Common myeloid progenitor, CD34-positive (primary cell): ENCODE results near the gene BRD2.

Experiments used
- CTCF ChIA-PET: fragments of 350-600 bp; sonication (Branson Sonifier 250); formaldehyde crosslinking; loops from one replicate; lab custom pipeline; 2021; ENCODE audit warnings: antibody characterized with exemption; lab: Charles Lee
- POLR2A ChIA-PET: fragments of 350-600 bp; sonication (Branson Sonifier 250); formaldehyde crosslinking; loops from one replicate; lab custom pipeline; 2021; ENCODE audit warnings: antibody characterized with exemption; lab: Charles Lee
- DNase-seq, 3 donors: peaks; one replicate each; pipeline versions ENCODE4 v3.0.0 to v3.0.0-alpha.2; 2013
- H3K27ac ChIP-seq, 2 experiments: 1 replicate in 1 of 2; 2 replicates in 1 of 2; pipeline ENCODE4 v1.7.0; 2013; ENCODE audit warnings: inconsistent platforms in 2 of 2, low read length in 2 of 2, mild to moderate bottlenecking in 2 of 2, low read depth in 1 of 2, moderate library complexity in 1 of 2; ENCODE audit not compliant: severe bottlenecking in 2 of 2, insufficient read depth in 1 of 2, poor library complexity in 1 of 2
- H3K27me3 ChIP-seq, 5 experiments: replicated peaks in 2 of 5; 1 replicate in 3 of 5; 2 replicates in 2 of 5; pipeline versions ENCODE4 v1.6.1 to v1.7.0; 2013; ENCODE audit warnings: low read length in 4 of 5, mild to moderate bottlenecking in 2 of 5, moderate library complexity in 2 of 5, inconsistent platforms in 1 of 5; ENCODE audit not compliant: insufficient read depth in 5 of 5, control insufficient read depth in 4 of 5
- H3K36me3 ChIP-seq, 4 experiments: 1 replicate in 2 of 4; 2 replicates in 2 of 4; pipeline versions ENCODE4 v1.6.1 to v1.7.0; 2013; ENCODE audit warnings: low read length in 3 of 4, control low read depth in 1 of 4, mild to moderate bottlenecking in 1 of 4; ENCODE audit not compliant: control insufficient read depth in 4 of 4, insufficient read depth in 4 of 4
- H3K4me1 ChIP-seq, 4 experiments: 1 replicate in 3 of 4; 2 replicates in 1 of 4; pipeline versions ENCODE4 v1.6.1 to v1.7.1; 2013; ENCODE audit warnings: low read length in 3 of 4, mild to moderate bottlenecking in 3 of 4, control low read depth in 1 of 4, inconsistent platforms in 1 of 4, moderate library complexity in 1 of 4; ENCODE audit not compliant: control insufficient read depth in 4 of 4, insufficient read depth in 4 of 4; ENCODE audit errors: control extremely low read depth in 1 of 4
- H3K4me3 ChIP-seq, 7 experiments: 1 replicate in 4 of 7; 2 replicates in 3 of 7; pipeline versions ENCODE4 v1.5.1 to v1.7.0; 2013; ENCODE audit warnings: mild to moderate bottlenecking in 7 of 7, low read length in 6 of 7, moderate library complexity in 6 of 7, inconsistent platforms in 2 of 7, low read depth in 2 of 7, control low read depth in 1 of 7; ENCODE audit not compliant: insufficient read depth in 4 of 7, control insufficient read depth in 1 of 7; ENCODE audit errors: extremely low read depth in 1 of 7
- H3K9me3 ChIP-seq, 5 experiments: 1 replicate in 4 of 5; 2 replicates in 1 of 5; pipeline versions ENCODE4 v1.6.1 to v1.7.1; 2013; ENCODE audit warnings: low read length in 4 of 5, mild to moderate bottlenecking in 2 of 5, inconsistent platforms in 1 of 5, low read depth in 1 of 5, moderate library complexity in 1 of 5; ENCODE audit not compliant: control insufficient read depth in 4 of 5, insufficient read depth in 2 of 5; ENCODE audit errors: control extremely low read depth in 1 of 5
- WGBS: methylation state at CpG from one replicate; pipeline ENCODE4 v1.1.5; 2013; ENCODE audit not compliant: insufficient coverage; 5-methylcytosine and 5-hydroxymethylcytosine counted together

BRD2 gene

GRCh38 chr6:33023536-33023935 lies 55.1 kb downstream of the BRD2 start:
- CTCF ChIA-PET, result no interaction called here
- WGBS, result no CpG with 5 or more reads among the region's 3 CpGs

GRCh38 chr6:33024521-33024920 lies 56.1 kb downstream of the BRD2 start:
- Histone ChIP-seq H3K36me3 (no peaks in the 10 kb centered on the region), H3K27ac (no peak overlapping the region), H3K4me3 (no peak overlapping the region), H3K4me1 (peaks cover 8 to 28% (median 26%) of the 10 kb centered on the region in 4 experiments), H3K9me3 (no peaks in the 10 kb centered on the region), H3K27me3 (no peaks in the 10 kb centered on the region)
- DNase-seq, result no peak
- ChIA-PET CTCF (interaction anchor here (0.8 kb wide), 1 partner anchor 123 kb away, joined by 3 read pairs; no protein-coding TSS in a partner anchor), POLR2A (interaction anchor here (0.6 kb wide), 1 partner anchor 55 kb away, joined by 3 read pairs; no protein-coding TSS in a partner anchor)

More at GRCh38 chr6:33023536-33023935, 55.1 kb downstream of the BRD2 start:
- Histone ChIP-seq H3K4me3 (no peak overlapping the region), H3K27ac (no peak overlapping the region), H3K36me3 (no peaks in the 10 kb centered on the region), H3K4me1 (peaks cover 16 to 28% (median 26%) of the 10 kb centered on the region in 4 experiments), H3K27me3 (no peaks in the 10 kb centered on the region), H3K9me3 (no peaks in the 10 kb centered on the region)
- DNase-seq, result no peak
- POLR2A ChIA-PET, result no interaction called here

- Histone ChIP-seq H3K27me3 (no peaks in the 10 kb centered on the region), H3K36me3 (no peaks in the 10 kb centered on the region), H3K4me1 (peaks cover 5 to 29% (median 26%) of the 10 kb centered on the region in 4 experiments), H3K4me3 (peak overlapping the region in 1 of 7 experiments; percentile 6), H3K9me3 (no peaks in the 10 kb centered on the region), H3K27ac (peak overlapping the region; percentile 83 to 89)
- CTCF ChIA-PET, result interaction anchor here (0.6 to 2.3 kb wide), 5 partner anchors 10 to 47 kb away, joined by 3 to 7 read pairs (median 5); partner anchors contain the start of gene HLA-DPB1
- peak in 2 of 3 donors; percentile 11 to 62 for DNase-seq
- POLR2A ChIA-PET, result interaction anchor here (1.8 kb wide), 1 partner anchor 9 kb away, joined by 6 read pairs; no protein-coding TSS in a partner anchor
- WGBS, result 0% methylated on average over 1 of the region's 1 CpG
Observed at GRCh38 chr6:33028220-33028849, 59.9 kb downstream of the BRD2 start.

- DNase-seq, result peak; percentile 76 to 91 (median 88)
- Histone ChIP-seq H3K36me3 (no peaks in the 10 kb centered on the region), H3K27ac (peak overlapping the region; percentile 83 to 89), H3K4me3 (peak overlapping the region in 2 of 7 experiments; percentile 9 to 23), H3K27me3 (no peaks in the 10 kb centered on the region), H3K4me1 (peaks cover 5 to 29% (median 26%) of the 10 kb centered on the region in 4 experiments), H3K9me3 (peaks cover 0 to 3% (median under 1%) of the 10 kb centered on the region in 5 experiments)
- POLR2A ChIA-PET, result interaction anchor here (0.6 to 1.8 kb wide), 4 partner anchors 8 to 13 kb away, joined by 3 to 6 read pairs (median 3); no protein-coding TSS in a partner anchor
- CTCF ChIA-PET, result interaction anchor here (0.6 to 2.3 kb wide), 7 partner anchors 10 to 115 kb away, joined by 3 to 7 read pairs (median 3); no protein-coding TSS in a partner anchor
- WGBS, result 59% methylated on average over 3 of the region's 6 CpGs
Observed at GRCh38 chr6:33029328-33030184, 61.2 kb downstream of the BRD2 start.

- 73% methylated on average over 3 of the region's 3 CpGs for WGBS
- Histone ChIP-seq H3K36me3 (no peaks in the 10 kb centered on the region), H3K4me3 (no peak overlapping the region), H3K4me1 (peaks cover 5 to 29% (median 26%) of the 10 kb centered on the region in 4 experiments), H3K27ac (peak overlapping the region; percentile 83 to 89), H3K9me3 (peaks cover 0 to 5% (median 4%) of the 10 kb centered on the region in 5 experiments), H3K27me3 (no peaks in the 10 kb centered on the region)
- POLR2A ChIA-PET, result interaction anchor here (1.2 to 1.8 kb wide), 2 partner anchors 9 to 11 kb away, joined by 3 to 6 read pairs; no protein-coding TSS in a partner anchor
- no peak for DNase-seq
- CTCF ChIA-PET, result interaction anchor here (0.9 to 2.3 kb wide), 4 partner anchors 11 to 22 kb away, joined by 3 to 7 read pairs (median 3); no protein-coding TSS in a partner anchor
Observed at GRCh38 chr6:33030245-33030644, 61.9 kb downstream of the BRD2 start.
